Epithelial cell of proximal tubule (primary cell): ENCODE results near the gene TMPRSS13. TPM values are rescaled to one million over a fixed set of nuclear protein-coding genes. Genes with fewer than 3 reads are reported as not detected.
"Not testable (repeated sequence)": the region's sequence is repeated elsewhere in the genome, so short reads cannot be mapped to it uniquely, and the experiment has no call there.

ENCODE experiments used
- DNase-seq: peaks from one replicate; pipeline ENCODE4 v3.0.0-alpha.2; 2011; ENCODE audit warnings: low read depth
- H3K4me3 ChIP-seq: 2 replicates; pipeline ENCODE4 v1.5.1; 2011; ENCODE audit warnings: low read depth, mild to moderate bottlenecking, low read length
- total RNA-seq: library from RNA; depleted of rRNA; stranded (reverse); fragments of >200 nt; gene quantifications from 2 replicates; pipeline ENCODE4 v1.2.3, GENCODE V29; 2015
- TF ChIP-seq, protein P1 (sequence below): conservative IDR thresholded peaks from 2 replicates; pipeline ENCODE4 v1.5.1; 2012; ENCODE audit warnings: low read depth, mild to moderate bottlenecking, low read length

TMPRSS13 gene
- total RNA-seq, 1 donor from 2014 or later = 0.63 TPM

DNA sequence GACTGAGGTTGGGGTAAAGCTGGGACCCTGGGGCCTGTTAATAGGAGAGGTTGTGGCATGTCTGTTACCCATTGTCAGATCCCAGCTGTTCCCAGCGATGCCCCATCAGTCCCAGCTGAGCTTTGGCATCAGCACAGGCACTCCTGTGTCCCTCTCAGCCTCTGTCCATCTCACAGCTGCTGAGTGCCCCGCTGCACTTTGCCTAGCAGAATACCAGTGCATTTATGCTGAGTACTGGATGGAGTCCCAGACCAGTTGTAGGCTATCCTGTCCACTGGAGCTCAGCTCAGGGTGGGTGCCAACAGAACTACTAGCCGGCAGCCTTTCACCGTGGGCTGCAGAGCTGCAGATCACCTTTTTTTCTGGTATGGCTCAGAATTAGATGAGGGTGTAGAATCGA, 62.7 kb downstream of the TMPRSS13 start:
- DNase-seq = no peak
- TF ChIP-seq, protein P1, sequence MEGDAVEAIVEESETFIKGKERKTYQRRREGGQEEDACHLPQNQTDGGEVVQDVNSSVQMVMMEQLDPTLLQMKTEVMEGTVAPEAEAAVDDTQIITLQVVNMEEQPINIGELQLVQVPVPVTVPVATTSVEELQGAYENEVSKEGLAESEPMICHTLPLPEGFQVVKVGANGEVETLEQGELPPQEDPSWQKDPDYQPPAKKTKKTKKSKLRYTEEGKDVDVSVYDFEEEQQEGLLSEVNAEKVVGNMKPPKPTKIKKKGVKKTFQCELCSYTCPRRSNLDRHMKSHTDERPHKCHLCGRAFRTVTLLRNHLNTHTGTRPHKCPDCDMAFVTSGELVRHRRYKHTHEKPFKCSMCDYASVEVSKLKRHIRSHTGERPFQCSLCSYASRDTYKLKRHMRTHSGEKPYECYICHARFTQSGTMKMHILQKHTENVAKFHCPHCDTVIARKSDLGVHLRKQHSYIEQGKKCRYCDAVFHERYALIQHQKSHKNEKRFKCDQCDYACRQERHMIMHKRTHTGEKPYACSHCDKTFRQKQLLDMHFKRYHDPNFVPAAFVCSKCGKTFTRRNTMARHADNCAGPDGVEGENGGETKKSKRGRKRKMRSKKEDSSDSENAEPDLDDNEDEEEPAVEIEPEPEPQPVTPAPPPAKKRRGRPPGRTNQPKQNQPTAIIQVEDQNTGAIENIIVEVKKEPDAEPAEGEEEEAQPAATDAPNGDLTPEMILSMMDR = no peak
- no peak overlapping the region for H3K4me3 ChIP-seq

DNA sequence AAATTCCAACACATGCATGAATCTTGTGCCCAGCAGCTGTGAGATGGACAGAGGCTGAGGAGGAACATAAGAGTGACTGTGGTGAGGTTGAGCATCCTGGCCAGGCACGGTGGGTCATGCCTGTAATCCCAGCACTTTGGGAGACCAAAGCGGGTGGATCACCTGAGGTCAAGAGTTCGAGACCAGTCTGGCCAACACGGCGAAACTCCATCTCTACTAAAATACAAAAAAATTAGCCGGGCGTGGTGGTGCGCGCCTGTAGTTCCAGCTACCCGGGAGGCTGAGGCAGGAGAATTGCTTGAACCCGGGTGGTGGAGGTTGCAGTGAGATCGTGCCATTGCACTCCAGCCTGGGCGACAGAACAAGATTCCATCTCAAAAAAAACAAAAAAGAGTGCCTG, 63.7 kb downstream of the TMPRSS13 start:
- H3K4me3 ChIP-seq, DNase-seq: not testable (repeated sequence)

DNA sequence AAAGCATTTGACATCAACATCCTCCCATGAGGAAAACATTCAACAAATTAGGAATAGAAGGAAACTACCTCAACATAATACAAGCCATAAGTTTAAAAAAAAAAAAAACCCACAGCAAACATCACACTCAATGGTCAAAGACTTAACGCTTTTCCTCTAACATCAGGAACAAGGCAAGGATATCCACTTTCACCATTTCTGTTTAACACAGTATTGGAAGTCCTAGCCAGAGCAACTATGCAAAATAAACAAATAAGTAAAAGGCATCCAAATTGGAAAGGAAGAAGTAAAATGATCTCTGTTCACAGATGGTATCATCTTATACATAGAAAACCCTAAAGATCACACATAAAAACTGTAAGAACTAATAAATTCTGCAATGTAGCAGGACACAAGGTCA, 65.8 kb downstream of the TMPRSS13 start:
- TF ChIP-seq, protein P1 = no peak
- H3K4me3 ChIP-seq = no peak overlapping the region
- DNase-seq = no peak

DNA sequence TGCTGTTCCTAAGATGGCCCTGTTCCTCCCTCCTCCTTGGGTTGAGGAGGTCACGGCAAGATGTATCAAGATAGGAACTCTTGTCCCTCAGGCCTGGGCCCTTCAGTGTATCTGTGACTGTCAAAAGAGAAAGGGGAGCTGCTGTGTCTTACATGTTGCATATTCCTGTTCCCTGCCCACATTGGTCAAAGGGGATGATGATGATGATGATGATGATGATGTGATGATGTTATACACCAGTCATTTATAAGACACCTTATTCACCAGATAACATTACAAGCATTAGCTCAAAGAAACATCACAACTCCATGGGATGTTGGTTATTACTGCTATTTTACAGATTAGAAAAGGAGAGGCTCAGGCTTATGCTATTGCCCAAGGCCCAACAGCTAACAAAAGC, 66.4 kb downstream of the TMPRSS13 start:
- H3K4me3 ChIP-seq = no peak overlapping the region
- DNase-seq = no peak
- TF ChIP-seq, protein P1 = no peak

DNA sequence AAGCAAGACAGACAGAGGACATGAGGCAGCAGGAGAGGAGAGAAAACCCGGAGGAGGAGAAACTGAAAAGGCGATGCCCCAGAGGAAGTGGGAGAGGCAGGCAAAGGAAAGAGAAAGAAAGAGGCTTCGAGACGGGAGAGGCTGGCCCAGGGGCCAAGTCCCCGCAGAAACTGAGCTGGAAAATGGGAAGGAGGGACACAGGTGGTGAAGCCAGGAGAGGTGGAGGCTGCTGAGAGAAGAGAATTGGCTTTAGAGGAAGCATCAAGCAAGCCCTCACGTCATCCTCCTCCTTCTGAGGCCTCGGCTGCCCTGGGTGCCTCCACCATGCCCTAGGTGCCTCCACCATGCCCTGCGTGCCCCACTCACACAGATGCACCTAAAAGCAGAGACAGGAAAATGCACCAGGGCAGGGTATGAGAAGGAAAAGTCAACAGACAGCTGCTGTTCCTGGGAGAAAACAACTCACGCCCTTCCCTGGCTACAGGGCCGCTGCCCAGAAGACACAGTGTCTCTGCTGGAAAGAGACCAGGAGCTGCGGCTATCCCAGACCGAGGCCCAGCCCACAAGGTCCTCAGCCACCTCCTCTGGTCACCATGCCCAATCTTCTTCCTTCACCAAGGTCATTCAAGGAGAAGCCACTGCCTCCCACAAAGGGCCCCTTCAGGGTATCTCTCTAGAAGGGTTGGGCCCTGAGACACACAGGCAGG, 67.0 kb downstream of the TMPRSS13 start:
- no peak for DNase-seq
- TF ChIP-seq, protein P1 = no peak

DNA sequence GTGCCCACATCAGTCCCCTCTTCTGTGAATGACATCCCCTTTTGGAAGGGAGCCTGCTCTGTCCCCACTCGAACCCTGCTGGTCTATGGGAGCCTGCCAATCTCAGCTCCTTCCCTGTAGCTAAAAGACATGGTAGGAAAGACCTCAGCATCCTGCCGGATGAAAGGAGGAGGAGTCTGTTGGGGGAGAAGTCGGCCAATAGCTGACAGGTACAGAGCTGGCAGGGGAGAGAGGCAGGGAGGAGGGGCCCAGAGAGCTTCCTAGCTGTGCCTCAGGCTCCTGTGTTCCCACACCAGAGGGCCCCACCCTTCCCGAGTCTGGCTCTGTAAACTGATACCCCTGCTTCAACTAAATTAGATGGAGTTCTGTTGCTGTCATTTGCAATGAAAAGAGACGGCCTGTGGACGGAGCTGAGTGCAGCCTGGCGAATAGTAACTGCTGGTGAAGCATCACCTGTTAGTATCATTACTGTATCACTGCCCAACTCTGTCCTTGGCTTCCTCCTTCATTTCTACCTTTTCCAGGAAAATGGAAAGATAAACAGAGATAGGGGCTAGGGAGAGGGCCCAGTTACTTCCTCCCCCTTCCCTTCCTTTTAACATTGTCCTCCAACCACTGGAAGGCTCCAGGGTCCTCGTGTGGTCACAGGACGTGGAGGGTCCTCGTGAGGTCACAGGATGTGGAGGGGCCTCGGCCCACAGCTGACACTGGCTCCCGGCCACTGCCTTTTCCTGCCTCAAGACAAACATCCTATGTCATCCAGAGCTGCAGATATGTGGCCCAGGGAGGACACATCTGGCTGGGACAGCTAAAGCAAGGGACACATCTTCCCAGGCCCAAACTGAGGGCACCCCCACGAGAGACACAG, 67.8 kb downstream of the TMPRSS13 start:
- H3K4me3 ChIP-seq = no peak overlapping the region
- TF ChIP-seq, protein P1 = no peak
- DNase-seq = no peak

More for the DNA sequence above, 67.0 kb downstream of the TMPRSS13 start:
- H3K4me3 ChIP-seq = no peak overlapping the region

DNA sequence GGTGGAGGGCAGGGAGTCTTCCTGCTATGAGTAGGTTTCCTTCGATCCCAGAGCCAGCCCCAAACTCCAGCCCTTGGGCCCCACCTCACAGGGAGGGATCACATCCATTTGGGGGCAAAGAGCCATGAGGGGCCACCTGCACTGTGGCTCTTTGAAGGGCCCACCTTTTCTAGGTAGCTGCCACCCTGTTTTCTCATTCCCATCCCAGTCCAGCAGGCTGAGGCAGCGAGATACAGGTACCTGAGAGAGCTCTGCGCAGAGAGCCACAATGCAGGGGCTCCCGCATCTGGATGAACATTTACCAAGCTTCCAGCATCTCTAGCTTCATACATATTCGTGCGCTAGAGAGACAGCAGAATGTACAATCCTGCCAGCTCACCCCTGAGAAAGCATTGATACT, 69.1 kb downstream of the TMPRSS13 start:
- TF ChIP-seq, protein P1 = no peak
- H3K4me3 ChIP-seq = no peak overlapping the region
- no peak for DNase-seq
